ENCODE results near the gene GATAD2B. TPM values are rescaled to one million over a fixed set of nuclear protein-coding genes. Genes with fewer than 3 reads are reported as not detected.
"Not testable (repeated sequence)": the region's sequence is repeated elsewhere in the genome, so short reads cannot be mapped to it uniquely, and the experiment has no call there.

The GATAD2B gene
- total and polyA plus RNA-seq, 2 of the 4 experiments (the other 2 are of a cell fraction): 3.8 to 6.2 TPM

GRCh38 chr1:153766663-153767062 lies 156.1 kb downstream of the GATAD2B start:
- H2BK15ac ChIP-seq (ENCODE audit: low read depth, low read length); H3K27ac ChIP-seq (ENCODE audit: insufficient read depth, low read length); H4K20me1 ChIP-seq (ENCODE audit: insufficient read depth, low read length); H3K56ac ChIP-seq (ENCODE audit: extremely low read depth, insufficient read depth, low read length); H3K79me1 ChIP-seq (ENCODE audit: low read depth in 1 of 2, low read length in 2 of 2); DNase-seq; H3K9me1 ChIP-seq (ENCODE audit: insufficient read depth, low read length); ATAC-seq (ENCODE audit: low read depth); H3K14ac ChIP-seq (replicated peaks; ENCODE audit: low read depth, low read length); H3K4me1 ChIP-seq (ENCODE audit: control insufficient read depth, insufficient read depth, low read length); H3K4ac ChIP-seq (ENCODE audit: low read depth, low read length); H4K8ac ChIP-seq (ENCODE audit: low read depth in 2 of 2, low read length in 2 of 2); in situ Hi-C loops (cut with MboI; ENCODE audit: low sequenced_read_pairs); H2BK120ac ChIP-seq (ENCODE audit: low read depth, low read length); intact Hi-C loops (cut with micrococcal nuclease); H2BK5ac ChIP-seq (ENCODE audit: low read depth, low read length, poor library complexity, severe bottlenecking); H2BK20ac ChIP-seq (ENCODE audit: low read depth, low read length); H2AK5ac ChIP-seq (ENCODE audit: low read depth, low read length); H3K23ac ChIP-seq (ENCODE audit: low read depth, low read length); H3K27me3 ChIP-seq (ENCODE audit: control insufficient read depth, insufficient read depth, low read length); POLR2A ChIA-PET (ENCODE audit: unreplicated experiment); H3K18ac ChIP-seq (ENCODE audit: low read depth, low read length); H3K9ac ChIP-seq (ENCODE audit: low read depth, low read length); H3K4me3 ChIP-seq (ENCODE audit: insufficient read depth, low read depth, low read length); H3K9me3 ChIP-seq (ENCODE audit: control insufficient read depth, insufficient read depth, low read length); BruUV-seq (replicated peaks); H2AK9ac ChIP-seq (replicated peaks; ENCODE audit: low read depth, low read length, poor library complexity); H3K4me2 ChIP-seq (ENCODE audit: low read depth, low read length); H2AFZ ChIP-seq (replicated peaks; ENCODE audit: low read length, poor library complexity); H4K5ac ChIP-seq (ENCODE audit: low read depth, low read length); H4K91ac ChIP-seq (ENCODE audit: insufficient read depth, low read depth, low read length); dilution Hi-C loops (cut with HindIII; ENCODE audit: low sequenced_read_pairs, unreplicated experiment): not testable (repeated sequence)
- CTCF ChIA-PET: interaction anchor here (1.1 kb wide), 1 partner anchor 12 kb away, joined by 3 read pairs; no protein-coding TSS in a partner anchor
- peaks cover 72% of the 10 kb centered on the region for H3K36me3 ChIP-seq (ENCODE audit: control insufficient read depth, insufficient read depth, low read length)
- WGBS, 2 experiments (ENCODE audit: extremely low coverage in 2 of 2, insufficient read length in 1 of 2): no CpG with 5 or more reads among the region's 10 CpGs
